GM12864 (cell line): Measurements from ENCODE around the gene IGLL1.

Experiments
- DNase-seq: peaks from one replicate; pipeline ENCODE4 v3.0.0-alpha.2; 2011; ENCODE audit warnings: low read depth
- H3K4me3 ChIP-seq: 2 replicates; pipeline ENCODE4 v1.5.1; 2011; ENCODE audit warnings: mild to moderate bottlenecking, low read depth, low read length, control low read depth
- CTCF ChIP-seq: IDR thresholded peaks from 2 replicates; pipeline ENCODE4 v1.5.1; 2011; ENCODE audit warnings: low read depth, mild to moderate bottlenecking, moderate library complexity, low read length, control low read depth, inconsistent platforms; ENCODE audit errors: missing control alignments

Gene IGLL1

GRCh38 chr22:23556026-23556620, 24.0 kb downstream of the IGLL1 start:
- no peak for TF ChIP-seq CTCF
- no peak for DNase-seq
- no peak overlapping the region for H3K4me3 ChIP-seq

GRCh38 chr22:23555118-23555517, 25.0 kb downstream of the IGLL1 start:
- no peak for DNase-seq
- no peak for TF ChIP-seq CTCF

DNA sequence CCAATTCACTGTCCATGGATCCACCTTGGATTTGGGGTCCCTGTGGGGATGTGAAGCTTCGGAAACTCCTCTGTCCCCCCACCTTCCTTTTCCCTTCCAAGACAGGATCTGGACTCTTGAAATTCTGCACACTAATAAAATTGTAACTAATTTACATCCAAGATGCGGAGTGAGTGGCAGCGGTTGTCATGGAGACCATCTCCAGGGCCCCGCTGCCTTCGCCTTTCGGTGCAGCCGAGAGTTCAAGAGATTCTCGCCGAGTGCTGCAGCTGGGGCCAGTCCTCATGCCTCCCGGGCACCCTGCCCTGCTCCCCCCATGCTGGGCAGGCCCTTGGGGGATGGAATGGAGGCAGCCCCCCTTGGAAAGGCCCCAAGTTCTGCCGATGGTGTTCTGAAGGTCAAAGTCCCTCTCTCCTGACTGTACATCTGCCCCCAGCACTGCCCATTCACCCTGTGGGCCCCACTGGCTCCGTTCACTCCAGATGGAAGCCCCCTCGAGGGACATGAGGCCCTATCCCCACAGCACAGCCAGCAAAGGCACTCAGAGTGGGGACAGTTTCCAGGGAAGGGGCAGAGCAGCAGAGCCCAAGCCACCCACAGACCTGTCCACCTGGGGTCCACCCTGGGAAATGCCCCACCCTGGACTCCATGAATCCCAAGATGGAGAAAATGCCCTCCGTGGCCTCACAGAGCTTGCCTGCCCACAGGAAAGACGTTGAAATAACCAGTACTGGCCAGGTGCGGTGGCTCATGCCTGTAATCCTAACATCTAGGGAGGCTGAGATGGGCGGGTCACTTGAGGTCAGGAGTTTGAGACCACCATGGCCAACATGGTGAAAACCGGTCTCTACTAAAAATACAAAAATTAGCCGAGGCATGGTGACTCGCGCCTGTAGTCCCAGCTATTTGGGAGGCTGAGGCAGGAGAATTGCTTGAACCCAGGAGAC, 25.9 kb downstream of the IGLL1 start:
- DNase-seq, result no peak
- TF ChIP-seq CTCF, result no peak
- H3K4me3 ChIP-seq, result no peak overlapping the region

More at GRCh38 chr22:23555118-23555517, 25.0 kb downstream of the IGLL1 start:
- H3K4me3 ChIP-seq, result no peak overlapping the region

DNA sequence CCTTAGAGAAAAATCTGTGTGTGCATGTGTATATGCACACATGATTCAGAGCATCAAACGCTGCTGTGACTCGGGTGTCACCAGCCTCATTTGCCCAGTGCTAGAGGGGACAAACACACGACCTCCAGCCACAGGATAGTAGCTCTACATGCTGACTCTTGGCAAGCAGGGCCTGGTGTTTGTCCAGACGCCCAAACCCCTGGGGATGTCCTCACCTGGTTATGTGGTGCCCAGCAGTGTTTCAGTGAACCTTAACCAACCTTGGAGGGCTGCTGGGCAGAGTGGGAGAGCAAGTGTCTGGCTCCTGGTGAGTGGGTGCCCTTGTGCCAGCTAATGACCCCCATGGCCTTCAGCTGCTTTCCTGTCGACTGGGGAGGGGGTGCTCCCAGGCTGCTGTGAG, 26.7 kb downstream of the IGLL1 start:
- TF ChIP-seq CTCF, result no peak
- H3K4me3 ChIP-seq, result no peak overlapping the region
- no peak for DNase-seq

DNA sequence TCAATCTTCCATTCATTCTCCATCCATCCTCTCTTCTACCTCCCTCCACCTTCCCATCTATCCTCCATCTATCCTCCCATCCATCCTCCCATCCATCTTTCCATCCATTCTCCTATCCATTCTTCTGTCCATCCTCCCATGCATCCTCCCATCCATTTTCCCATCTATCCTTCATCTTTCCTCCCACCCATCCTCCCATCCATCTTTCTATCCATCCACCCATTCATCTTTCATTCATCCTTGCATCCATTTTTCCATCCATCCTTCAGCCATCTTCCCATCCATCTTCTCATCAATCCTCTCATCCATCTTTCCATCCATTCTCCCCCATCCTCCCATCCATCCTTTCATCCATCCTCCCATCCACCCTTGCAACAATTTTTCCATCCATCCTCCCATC, 27.5 kb downstream of the IGLL1 start:
- no peak overlapping the region for H3K4me3 ChIP-seq
- DNase-seq, result no peak
- no peak for TF ChIP-seq CTCF

DNA sequence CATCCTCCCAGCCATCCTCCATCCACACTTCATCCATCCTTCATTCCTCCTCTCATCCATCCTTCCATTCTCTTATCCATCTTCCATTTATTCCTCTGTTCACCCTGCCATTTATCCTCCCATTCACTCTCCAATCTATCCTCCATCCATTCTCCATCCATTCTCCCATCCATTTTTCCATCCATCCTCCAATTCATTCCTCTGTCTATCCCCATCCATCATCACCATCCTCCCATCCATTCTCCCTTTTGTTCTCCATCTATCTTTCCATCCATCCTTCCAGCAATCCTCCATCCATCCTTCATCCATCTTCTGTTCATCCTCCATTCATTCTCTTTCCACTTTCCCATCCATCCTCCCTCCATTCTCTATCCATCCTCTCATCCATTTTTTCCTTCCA, 28.7 kb downstream of the IGLL1 start:
- H3K4me3 ChIP-seq, result no peak overlapping the region
- no peak for TF ChIP-seq CTCF
- no peak for DNase-seq
